Fibroblast of gingiva (primary cell): ENCODE results near the gene HORMAD2.

ENCODE experiments used
- DNase-seq: peaks from one replicate; pipeline ENCODE4 v3.0.0-alpha.2; 2011; ENCODE audit warnings: low read depth

HORMAD2 gene

GRCh38 chr22:30169002-30169401 lies 88.7 kb downstream of the HORMAD2 start:
- no peak for DNase-seq

- DNase-seq: no peak
Measured at GRCh38 chr22:30170129-30170528, 89.9 kb downstream of the HORMAD2 start.

- DNase-seq: no peak
Measured at GRCh38 chr22:30171008-30171407, 90.7 kb downstream of the HORMAD2 start.

- no peak for DNase-seq
Measured at GRCh38 chr22:30175690-30176288, 95.5 kb downstream of the HORMAD2 start.

- no peak for DNase-seq
Measured at GRCh38 chr22:30176431-30176830, 96.2 kb downstream of the HORMAD2 start.

GRCh38 chr22:30178181-30179126 lies 98.2 kb downstream of the HORMAD2 start:
- DNase-seq: no peak

- no peak for DNase-seq
Measured at GRCh38 chr22:30180616-30181015, 100.4 kb downstream of the HORMAD2 start.

GRCh38 chr22:30181459-30182349 lies 101.4 kb downstream of the HORMAD2 start:
- DNase-seq: no peak

GRCh38 chr22:30182350-30182745 lies 102.1 kb downstream of the HORMAD2 start:
- no peak for DNase-seq

- DNase-seq: no peak
Measured at GRCh38 chr22:30182815-30183214, 102.6 kb downstream of the HORMAD2 start.

- no peak for DNase-seq
Measured at GRCh38 chr22:30183271-30183670, 103.0 kb downstream of the HORMAD2 start.

- no peak for DNase-seq
Measured at GRCh38 chr22:30183861-30184278, 103.6 kb downstream of the HORMAD2 start.

GRCh38 chr22:30185129-30185528 lies 104.9 kb downstream of the HORMAD2 start:
- no peak for DNase-seq

GRCh38 chr22:30185549-30185948 lies 105.3 kb downstream of the HORMAD2 start:
- DNase-seq: no peak

- DNase-seq: no peak
Measured at GRCh38 chr22:30186041-30186440, 105.8 kb downstream of the HORMAD2 start.

- DNase-seq: no peak
Measured at GRCh38 chr22:30186510-30186909, 106.2 kb downstream of the HORMAD2 start.

- DNase-seq: no peak
Measured at GRCh38 chr22:30187094-30187493, 106.8 kb downstream of the HORMAD2 start.

- no peak for DNase-seq
Measured at GRCh38 chr22:30187529-30188407, 107.5 kb downstream of the HORMAD2 start.

GRCh38 chr22:30188911-30189310 lies 108.6 kb downstream of the HORMAD2 start:
- no peak for DNase-seq

GRCh38 chr22:30190574-30190973 lies 110.3 kb downstream of the HORMAD2 start:
- DNase-seq: no peak

GRCh38 chr22:30191040-30191701 lies 110.9 kb downstream of the HORMAD2 start:
- DNase-seq: no peak
